NB4 (cell line): ENCODE measurements around the gene HS3ST4.

Experiments used
- MYC ChIP-seq: IDR thresholded peaks from 2 replicates; pipeline ENCODE4 v1.6.1; 2011; ENCODE audit warnings: low read depth, low read length
- POLR2A ChIP-seq: IDR thresholded peaks from 2 replicates; pipeline ENCODE4 v1.6.1; 2011; ENCODE audit warnings: mild to moderate bottlenecking; ENCODE audit not compliant: insufficient read length; ENCODE audit errors: extremely low read depth
- TF ChIP-seq, protein P1 (sequence below): IDR thresholded peaks from 2 replicates; pipeline ENCODE4 v1.6.1; 2011; ENCODE audit warnings: low read depth, low read length
- TF ChIP-seq, protein P2 (sequence below): IDR thresholded peaks from one replicate; pipeline ENCODE4 v1.5.1; 2012; ENCODE audit warnings: low read depth, low read length

DNA sequence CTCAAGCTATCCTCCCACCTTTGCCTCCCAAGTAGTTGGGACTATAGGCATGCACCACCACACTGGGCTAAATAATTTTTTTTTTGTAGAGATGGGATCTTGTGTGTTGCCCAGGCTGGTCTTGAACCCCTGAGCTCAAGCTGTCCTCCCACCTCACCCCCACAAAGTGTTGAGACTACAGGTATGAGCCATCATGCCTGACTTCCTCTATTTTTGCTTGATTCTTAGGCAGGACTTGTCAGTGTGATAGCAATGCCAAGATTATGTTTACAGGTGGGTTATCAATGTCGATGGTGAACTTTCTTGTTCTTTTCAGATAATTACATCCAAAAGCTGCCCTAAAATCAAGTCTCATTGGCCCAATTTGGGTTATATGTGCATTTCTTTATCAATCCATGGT lies 96.9 kb downstream of the HS3ST4 start:
- TF ChIP-seq POLR2A (no peak), MYC (no peak)
- TF ChIP-seq, protein P1, sequence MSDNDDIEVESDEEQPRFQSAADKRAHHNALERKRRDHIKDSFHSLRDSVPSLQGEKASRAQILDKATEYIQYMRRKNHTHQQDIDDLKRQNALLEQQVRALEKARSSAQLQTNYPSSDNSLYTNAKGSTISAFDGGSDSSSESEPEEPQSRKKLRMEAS = no peak
- TF ChIP-seq, protein P2, sequence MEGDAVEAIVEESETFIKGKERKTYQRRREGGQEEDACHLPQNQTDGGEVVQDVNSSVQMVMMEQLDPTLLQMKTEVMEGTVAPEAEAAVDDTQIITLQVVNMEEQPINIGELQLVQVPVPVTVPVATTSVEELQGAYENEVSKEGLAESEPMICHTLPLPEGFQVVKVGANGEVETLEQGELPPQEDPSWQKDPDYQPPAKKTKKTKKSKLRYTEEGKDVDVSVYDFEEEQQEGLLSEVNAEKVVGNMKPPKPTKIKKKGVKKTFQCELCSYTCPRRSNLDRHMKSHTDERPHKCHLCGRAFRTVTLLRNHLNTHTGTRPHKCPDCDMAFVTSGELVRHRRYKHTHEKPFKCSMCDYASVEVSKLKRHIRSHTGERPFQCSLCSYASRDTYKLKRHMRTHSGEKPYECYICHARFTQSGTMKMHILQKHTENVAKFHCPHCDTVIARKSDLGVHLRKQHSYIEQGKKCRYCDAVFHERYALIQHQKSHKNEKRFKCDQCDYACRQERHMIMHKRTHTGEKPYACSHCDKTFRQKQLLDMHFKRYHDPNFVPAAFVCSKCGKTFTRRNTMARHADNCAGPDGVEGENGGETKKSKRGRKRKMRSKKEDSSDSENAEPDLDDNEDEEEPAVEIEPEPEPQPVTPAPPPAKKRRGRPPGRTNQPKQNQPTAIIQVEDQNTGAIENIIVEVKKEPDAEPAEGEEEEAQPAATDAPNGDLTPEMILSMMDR = no peak
